Bronchial epithelial cell (primary cell): ENCODE data around the gene KDM6A. TPM values are rescaled to one million over a fixed set of nuclear protein-coding genes. Genes with fewer than 3 reads are reported as not detected.
A peak's percentile ranks its signal among the peaks of the same experiment; 100 is the strongest.

Experiments used
- DNase-seq: peaks from one replicate; pipeline ENCODE4 v3.0.0-alpha.2; 2010; ENCODE audit warnings: low read depth
- FAIRE-seq: peaks from 2 replicates; lab custom pipeline; 2011; peaks lifted over from hg19 to GRCh38; lab: Jason Lieb, UNC
- H3K27me3 ChIP-seq: 2 replicates; pipeline ENCODE4 v1.5.1; 2011; ENCODE audit warnings: low read length; ENCODE audit not compliant: control insufficient read depth, insufficient read depth
- H3K36me3 ChIP-seq: 2 replicates; pipeline ENCODE4 v1.5.1; 2011; ENCODE audit warnings: low read length; ENCODE audit not compliant: control insufficient read depth, insufficient read depth
- H3K4me3 ChIP-seq: 2 replicates; pipeline ENCODE4 v1.5.1; 2011; ENCODE audit warnings: mild to moderate bottlenecking, low read depth, low read length, control low read depth
- total RNA-seq: library from RNA; depleted of rRNA; stranded (reverse); fragments of >200 nt; gene quantifications from 2 replicates; pipeline ENCODE4 v1.2.1, GENCODE V29; 2014
- TF ChIP-seq, protein P1 (sequence below): IDR thresholded peaks from 2 replicates; pipeline ENCODE4 v1.5.1; 2011; ENCODE audit warnings: mild to moderate bottlenecking, moderate library complexity, low read length, control low read depth, inconsistent platforms; ENCODE audit not compliant: insufficient read depth, severe bottlenecking

KDM6A gene
- total RNA-seq, 1 donor from 2014 or later = 11.1 TPM

DNA sequence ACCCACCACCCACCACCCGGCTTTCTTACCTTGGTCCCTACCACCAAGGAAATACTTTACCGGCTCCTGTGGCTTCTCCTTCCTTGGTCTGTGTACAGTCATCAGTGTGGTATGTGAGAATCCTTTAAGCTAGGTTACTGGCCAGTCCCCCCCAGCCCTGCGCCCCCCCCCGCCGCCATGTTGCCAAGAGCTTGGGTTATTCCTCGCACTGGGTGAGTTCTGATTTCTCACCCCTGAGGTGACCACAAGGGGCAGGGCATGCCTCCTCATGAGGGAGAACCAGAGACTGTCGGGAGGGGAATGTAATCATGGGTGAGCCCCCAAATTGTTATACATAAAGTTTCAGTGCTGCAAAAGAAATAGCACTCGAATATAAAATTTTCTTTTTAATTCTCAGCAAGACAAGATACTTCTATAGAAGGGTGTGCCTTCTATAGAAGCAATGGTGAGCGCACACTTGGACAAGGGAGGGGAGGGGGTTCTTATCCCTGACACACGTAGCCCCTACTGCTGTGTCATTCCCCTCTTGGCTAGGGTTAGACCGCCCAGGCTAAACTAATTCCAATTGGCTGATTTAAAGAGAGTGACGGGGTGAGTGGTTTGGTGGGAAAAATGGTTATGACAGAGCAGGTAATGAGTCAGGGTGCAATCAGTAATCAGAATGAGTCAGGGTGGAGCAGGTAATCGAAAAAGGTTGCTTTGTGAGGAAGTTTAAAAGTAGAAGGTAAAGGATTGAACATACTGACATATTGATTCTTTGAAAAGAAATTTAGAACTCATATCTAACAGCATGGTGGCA, 133.2 kb downstream of the KDM6A start:
- peak; percentile 59 for DNase-seq
- FAIRE-seq = no peak

DNA sequence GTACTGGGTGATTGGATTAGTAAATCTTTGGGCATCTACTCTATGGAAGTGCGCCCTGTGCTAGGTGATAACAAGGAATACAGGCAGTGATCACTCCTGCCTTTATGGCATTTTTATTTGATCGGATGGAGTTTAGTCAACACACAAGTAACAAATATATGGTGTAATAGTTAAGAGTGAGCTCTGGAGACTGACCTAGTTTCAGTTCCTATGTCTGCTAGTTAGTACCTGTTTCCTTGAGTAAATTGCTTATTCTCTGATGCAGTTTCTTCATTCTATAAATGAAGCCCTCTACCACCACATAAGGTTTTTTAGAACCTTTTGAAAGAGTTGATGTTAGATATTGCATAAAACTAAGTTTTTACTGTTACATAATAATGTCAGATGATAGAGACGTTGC, 134.6 kb downstream of the KDM6A start:
- H3K4me3 ChIP-seq = no peak overlapping the region
- FAIRE-seq (no peak), DNase-seq (no peak)
- H3K27me3 ChIP-seq = no peaks in the 10 kb centered on the region
- TF ChIP-seq, protein P1, sequence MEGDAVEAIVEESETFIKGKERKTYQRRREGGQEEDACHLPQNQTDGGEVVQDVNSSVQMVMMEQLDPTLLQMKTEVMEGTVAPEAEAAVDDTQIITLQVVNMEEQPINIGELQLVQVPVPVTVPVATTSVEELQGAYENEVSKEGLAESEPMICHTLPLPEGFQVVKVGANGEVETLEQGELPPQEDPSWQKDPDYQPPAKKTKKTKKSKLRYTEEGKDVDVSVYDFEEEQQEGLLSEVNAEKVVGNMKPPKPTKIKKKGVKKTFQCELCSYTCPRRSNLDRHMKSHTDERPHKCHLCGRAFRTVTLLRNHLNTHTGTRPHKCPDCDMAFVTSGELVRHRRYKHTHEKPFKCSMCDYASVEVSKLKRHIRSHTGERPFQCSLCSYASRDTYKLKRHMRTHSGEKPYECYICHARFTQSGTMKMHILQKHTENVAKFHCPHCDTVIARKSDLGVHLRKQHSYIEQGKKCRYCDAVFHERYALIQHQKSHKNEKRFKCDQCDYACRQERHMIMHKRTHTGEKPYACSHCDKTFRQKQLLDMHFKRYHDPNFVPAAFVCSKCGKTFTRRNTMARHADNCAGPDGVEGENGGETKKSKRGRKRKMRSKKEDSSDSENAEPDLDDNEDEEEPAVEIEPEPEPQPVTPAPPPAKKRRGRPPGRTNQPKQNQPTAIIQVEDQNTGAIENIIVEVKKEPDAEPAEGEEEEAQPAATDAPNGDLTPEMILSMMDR = no peak
- H3K36me3 ChIP-seq = no peaks in the 10 kb centered on the region

More for the DNA sequence above, 133.2 kb downstream of the KDM6A start:
- Histone ChIP-seq H3K4me3 (no peak overlapping the region), H3K27me3 (no peaks in the 10 kb centered on the region), H3K36me3 (no peaks in the 10 kb centered on the region)
- TF ChIP-seq, protein P1 = no peak

DNA sequence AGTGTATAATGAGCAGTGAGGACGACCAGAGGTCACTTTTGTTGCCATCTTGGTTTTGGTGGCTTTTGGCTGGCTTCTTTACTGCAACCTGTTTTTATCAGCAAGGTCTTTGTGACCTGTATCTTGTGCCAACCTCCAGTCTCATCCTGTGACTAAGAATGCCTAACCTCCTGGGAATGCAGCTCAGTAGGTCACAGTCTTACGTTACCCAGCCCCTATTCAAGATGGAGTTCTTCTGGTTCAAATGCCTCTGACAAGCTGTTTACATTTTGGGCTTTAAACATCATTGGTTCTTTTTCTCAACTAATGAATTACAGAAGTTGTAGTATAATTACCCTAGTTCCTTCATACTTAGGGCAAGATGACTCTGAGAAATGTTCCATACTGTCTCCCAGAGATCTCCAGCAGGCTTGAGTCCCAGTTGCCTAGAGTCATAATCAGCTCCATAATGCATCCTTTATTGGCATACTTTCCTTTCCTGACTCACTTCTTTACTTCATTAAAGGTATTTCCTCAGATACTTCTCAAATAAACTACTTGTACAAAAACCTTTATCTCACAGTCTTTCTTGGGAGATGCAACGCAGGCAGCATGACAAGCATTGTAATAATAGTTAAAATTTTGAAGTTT, 136.5 kb downstream of the KDM6A start:
- DNase-seq = peak; percentile 62
- TF ChIP-seq, protein P1 = no peak
- FAIRE-seq = no peak
- H3K27me3 ChIP-seq = no peaks in the 10 kb centered on the region
- H3K4me3 ChIP-seq = no peak overlapping the region
- no peaks in the 10 kb centered on the region for H3K36me3 ChIP-seq

DNA sequence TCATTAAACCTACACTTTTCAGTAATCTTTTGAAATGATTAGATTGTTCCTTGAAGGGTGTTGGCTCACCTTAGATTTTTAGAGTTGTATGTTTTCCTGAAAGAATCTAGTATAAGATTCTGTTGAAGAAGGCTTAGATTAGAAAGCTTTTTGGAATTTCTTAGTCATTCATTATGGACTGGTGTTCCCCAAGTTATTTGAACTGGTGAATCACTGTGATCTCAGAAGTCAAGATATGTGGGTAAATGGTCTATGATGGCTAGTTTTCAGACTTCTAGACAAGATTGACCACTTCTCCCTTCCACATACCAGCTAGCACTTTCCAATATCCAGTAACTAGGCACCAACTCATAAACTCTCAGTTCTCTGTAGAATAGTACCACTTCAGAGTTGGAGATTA, 138.1 kb downstream of the KDM6A start:
- Histone ChIP-seq H3K4me3 (no peak overlapping the region), H3K36me3 (no peaks in the 10 kb centered on the region), H3K27me3 (no peaks in the 10 kb centered on the region)
- FAIRE-seq = no peak
- peak; percentile 75 for DNase-seq
- TF ChIP-seq, protein P1 = no peak

DNA sequence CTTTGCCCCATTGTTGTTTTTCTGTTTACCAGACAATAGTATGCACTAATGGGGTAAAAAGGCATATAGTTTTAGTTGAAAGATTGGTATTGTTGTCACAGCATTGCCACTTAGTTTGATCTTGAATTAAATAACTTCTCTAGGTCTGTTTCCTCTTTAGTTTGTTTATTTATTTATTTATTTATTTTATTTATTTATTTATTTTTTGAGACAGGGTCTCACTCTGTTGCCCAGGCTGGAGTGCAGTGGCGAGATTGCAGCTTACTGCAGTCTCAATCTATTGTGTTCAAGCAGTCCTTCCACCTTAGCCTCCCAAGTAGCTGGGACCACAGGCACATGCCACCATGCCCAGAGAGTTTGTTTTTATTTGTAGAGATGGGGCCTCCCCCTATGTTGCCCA, 138.6 kb downstream of the KDM6A start:
- DNase-seq = no peak
- no peak for FAIRE-seq
- TF ChIP-seq, protein P1 = no peak
- no peak overlapping the region for H3K4me3 ChIP-seq
- H3K36me3 ChIP-seq = no peaks in the 10 kb centered on the region
- no peaks in the 10 kb centered on the region for H3K27me3 ChIP-seq
